IPS DF 4.7 (cell line): ENCODE measurements around the gene WDR37.
"Not testable (repeated sequence)": the region's sequence is repeated elsewhere in the genome, so short reads cannot be mapped to it uniquely, and the experiment has no call there.

Source experiments
- DNase-seq: peaks from one replicate; pipeline ENCODE4 v3.0.0-alpha.2; 2013; ENCODE audit warnings: low spot score; ENCODE audit errors: extremely low read depth

The WDR37 gene, protein sequence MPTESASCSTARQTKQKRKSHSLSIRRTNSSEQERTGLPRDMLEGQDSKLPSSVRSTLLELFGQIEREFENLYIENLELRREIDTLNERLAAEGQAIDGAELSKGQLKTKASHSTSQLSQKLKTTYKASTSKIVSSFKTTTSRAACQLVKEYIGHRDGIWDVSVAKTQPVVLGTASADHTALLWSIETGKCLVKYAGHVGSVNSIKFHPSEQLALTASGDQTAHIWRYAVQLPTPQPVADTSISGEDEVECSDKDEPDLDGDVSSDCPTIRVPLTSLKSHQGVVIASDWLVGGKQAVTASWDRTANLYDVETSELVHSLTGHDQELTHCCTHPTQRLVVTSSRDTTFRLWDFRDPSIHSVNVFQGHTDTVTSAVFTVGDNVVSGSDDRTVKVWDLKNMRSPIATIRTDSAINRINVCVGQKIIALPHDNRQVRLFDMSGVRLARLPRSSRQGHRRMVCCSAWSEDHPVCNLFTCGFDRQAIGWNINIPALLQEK

DNA sequence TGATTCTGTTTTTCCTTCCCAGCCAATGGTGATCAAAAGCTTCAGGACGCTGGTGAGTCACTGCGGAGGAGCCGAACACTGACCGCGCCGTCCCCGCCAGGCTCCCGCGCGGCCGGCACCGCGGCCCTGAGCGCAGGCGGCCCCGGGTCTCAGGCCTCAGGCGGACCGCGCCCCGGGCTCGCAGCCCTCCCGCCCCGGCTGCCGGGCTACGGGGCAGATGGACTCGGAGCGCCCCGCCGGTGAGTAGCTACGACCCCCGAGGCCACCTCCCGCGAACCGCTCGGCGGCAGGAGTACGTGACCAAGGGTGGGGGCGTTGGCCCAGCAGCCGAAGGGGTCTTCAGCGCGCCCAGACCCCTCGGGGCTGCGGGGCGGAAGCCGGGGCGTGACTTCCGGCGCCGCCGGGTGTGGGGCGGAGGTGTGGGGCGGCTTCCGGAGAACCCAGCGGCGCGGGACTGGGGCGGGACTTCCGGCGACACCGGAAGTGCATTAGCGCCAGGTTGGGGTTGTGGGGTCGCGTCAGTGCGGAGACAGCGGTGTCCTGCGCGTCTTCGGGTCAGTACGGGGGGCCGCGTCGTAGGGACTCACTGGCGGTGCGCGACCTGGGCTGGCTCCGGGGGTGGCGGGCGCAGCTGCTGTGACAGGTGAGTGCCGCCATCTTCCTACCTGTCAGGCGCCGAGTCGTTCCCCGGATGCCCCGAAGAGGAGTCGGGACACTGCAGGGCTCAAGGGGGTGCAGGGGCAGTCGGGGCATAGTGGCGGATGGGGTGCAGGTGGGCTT, at the start of gene WDR37:
WDR37 (plus strand) TSS at position 60 of the 780 bp plus-strand sequence. CDS start 15,771 bp downstream, outside the sequence.
- no peak for DNase-seq

DNA sequence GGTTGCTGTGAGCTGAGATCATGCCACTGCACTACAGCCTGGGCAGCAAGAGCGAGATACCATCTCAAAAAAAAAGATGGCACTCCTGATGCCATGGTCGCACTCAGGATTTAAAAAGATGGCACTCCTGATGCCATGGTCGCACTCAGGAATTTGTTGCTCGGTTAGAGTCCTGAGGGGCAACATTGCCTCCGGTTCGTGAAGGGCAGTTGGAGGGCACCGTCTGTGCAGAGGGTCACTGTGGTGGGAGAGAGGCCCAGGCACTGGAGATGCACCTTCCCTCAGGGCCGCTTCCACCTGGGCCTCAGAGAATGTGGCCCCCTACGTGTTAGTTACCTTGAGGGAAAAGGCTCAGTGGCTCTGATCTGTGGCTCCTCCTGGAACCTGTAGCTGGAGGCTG, 49.6 kb upstream of the WDR37 start:
- DNase-seq, result no peak

DNA sequence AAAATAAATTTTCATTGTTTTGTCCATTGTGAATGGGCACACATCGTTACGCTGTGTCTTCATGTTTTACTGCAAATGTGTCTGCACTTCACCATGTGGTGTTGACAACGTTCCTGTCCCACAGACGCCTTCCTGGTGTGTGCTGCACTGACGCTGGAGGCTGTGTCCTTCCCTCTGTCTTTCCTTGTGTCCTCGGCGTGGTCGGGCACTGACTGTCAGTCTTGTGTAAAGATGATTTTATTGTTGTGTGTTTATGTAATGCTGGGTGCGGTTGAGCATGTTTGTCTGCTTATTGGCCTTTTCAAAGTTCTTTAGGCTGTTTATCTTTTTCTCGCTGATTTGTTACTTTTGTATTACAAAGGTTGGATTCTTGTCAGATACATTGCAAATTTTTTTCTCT, 48.6 kb upstream of the WDR37 start:
- DNase-seq, result no peak

DNA sequence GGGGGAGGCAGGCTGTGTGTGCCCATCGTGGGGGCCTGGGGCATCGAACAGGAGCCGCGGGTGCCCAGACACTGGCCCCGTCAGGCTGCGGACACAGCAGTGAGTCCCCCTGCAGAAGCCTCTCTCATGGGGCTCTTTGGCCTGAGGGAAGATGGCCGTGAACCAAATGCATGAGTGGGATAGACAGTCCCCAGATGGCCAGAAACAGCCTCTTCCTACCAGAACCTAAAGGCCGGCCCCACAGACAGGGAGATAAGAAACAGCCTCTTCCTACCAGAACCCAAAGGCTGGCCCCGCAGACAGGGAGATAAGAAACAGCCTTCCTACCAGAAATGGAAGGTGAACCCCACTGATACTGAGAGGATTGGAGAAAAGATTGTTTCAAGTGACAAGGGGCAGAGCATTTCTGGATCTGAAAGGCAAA, 47.1 kb upstream of the WDR37 start:
- DNase-seq, result no peak

DNA sequence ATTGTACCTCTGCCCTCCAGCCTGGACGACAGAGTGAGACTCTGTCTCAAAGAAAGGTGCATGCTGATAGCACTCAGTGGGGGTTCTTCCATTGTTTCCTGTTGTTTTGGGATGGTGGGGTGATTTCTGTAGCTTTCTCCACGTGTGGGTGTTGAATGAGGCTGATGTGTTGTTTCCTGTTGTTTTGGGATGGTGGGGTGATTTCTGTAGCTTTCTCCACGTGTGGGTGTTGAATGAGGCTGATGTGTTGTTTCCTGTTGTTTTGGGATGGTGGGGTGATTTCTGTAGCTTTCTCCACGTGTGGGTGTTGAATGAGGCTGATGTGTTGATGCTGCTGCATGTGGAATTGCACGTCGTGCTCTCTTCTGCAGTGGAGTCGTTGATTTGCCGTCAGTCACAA, 46.2 kb upstream of the WDR37 start:
- DNase-seq, result not testable (repeated sequence)

DNA sequence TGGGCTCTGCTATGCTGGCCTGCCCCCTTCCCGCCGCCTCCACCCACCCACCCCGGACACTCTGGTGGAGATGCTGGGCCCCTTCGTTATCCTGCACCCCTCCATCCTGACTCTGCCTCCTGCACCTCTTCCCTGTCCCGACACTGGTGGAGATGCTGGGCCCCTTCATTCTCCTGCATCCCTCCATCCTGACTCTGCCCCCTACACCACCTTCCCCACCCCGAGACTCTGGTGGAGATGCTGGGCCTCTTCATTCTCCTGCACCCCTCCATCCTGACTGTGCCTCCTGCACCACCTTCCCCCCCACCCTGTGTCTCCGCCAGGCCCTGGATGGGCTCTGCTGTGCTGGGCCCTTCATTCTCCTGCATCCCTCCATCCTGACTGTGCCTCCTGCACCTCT, 45.5 kb upstream of the WDR37 start:
- DNase-seq, result no peak

DNA sequence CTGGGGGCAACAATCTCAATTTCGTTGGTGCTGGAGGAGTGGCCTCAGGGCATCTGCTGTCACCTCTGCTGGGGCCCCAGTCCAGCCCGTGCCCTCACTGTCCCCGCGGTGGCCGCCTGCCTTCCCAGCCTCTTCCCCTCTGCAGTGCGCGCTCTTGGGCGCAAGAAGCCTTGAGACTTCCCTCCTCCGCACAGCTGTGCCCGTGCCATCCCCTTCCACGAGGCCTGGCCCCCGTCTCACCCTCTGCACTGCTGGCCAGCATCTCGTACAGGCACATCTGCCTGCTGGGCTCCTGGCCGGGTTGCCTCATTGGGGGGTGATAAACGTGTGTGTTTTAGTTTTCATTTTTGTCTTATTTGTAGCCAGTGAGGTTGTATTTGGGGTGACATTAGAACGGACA, 44.5 kb upstream of the WDR37 start:
- no peak for DNase-seq

DNA sequence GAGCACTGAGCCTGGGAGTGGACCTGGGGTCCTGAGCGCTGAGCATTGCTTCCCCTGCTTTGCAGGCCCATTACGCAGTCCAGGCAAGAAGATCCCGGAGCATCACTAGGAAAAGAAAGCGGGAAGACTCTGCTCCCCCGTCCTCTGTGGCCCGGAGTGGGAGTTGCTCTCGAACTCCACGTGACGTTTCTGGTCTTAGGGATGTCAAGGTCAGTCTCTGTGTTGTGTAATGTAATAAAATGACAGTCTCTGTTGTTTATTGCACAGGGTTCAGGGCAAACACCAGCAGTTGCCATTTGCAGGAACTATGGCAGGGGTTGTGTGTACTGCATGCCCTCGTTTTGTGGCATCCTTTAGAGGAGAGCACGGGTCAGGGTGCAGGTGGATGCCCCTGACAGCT, 40.5 kb upstream of the WDR37 start:
- DNase-seq, result no peak

DNA sequence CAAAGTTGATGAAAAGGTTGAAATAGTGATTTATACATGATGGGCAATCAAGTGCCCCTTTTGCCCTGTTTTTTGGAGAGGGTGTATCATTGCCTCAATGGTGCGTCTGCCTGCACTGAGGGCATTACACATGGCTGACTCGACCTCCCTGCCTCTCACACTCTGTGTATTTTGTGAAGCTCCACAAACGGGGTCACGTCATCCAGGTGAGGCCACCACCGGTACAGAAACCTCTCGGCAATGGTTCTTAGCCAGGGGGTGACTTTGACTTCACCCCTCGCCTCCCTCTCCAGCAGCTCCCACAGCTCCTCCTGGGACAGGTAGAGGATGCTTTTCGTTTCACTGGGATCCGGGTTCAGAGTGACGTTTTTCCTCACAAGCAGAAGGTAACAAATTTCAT, 36.8 kb upstream of the WDR37 start:
- no peak for DNase-seq

DNA sequence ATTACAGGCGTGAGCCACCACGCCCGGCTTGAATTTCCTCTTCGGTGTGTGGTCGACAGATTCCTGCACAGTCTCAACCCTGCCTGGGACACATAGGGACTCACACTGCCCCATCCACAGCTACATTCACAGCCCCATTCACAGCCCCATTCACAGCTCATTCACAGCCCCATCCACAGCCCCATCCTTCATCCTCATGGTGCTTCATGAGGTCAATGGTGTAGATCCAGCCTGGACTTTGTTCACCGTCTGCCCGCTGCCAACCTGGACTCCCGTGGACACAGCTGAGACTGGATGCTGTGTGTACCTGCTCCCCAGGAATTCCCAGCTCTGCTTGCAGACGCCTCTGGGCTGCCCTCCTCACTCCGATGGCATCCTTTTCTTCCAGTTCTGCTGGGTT, 35.7 kb upstream of the WDR37 start:
- no peak for DNase-seq

DNA sequence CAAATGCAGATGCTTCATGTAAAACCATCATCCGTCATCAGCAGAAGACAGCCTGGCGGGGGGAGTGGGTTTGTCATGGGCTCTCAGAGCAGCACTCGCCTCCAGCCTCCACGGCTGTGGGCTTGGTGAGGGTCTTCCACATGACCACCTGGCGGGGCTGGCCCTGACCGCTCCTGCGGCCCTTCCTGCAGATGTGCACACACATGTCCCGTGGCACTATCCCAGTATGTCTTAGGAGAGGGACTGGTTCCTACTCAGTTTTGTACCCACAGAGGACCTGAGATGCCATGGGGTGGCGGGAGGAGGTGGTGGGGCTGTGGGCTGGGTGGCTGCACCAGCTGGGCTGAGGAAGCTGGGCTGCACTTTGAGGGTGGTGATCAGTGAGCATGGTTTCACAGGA, 35.2 kb upstream of the WDR37 start:
- DNase-seq, result no peak

DNA sequence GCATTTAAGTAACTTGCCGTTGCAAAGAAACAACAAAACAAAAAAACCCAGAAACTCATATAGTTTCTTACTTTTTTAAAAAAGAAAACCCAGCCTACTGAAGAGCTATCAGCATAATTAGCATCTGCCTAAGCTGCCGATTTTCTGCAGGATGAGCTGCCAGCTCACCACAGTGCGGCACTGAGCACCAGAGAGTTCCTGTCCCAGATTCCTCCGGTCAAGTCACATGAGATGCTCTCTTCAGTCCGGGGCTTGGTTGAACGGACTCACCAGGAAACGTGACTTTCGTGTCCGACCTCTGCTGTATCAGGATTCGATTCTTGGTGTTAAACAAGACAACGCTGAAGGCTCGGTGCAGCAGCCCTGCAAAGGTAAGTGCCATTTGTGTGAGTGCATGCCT, 33.8 kb upstream of the WDR37 start:
- no peak for DNase-seq

DNA sequence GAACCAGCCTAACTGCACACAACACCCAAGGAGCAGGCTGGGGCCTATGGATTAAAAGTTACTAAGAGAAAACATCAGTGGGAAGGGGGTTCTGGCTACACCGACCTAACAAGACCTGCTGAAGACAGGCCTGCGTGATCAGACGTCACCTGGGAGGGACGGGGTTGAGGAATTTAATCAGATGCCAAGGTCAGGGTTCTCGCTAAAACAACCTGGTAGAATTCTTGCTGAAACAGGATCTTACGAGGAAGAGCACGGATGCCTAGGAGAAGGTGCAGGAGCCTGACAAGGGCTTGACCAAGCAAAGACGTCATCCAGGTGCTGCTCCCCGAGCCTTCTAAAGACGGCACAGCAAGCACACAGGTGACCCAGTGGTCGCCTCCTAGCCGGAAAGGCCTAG, 32.1 kb upstream of the WDR37 start:
- no peak for DNase-seq

DNA sequence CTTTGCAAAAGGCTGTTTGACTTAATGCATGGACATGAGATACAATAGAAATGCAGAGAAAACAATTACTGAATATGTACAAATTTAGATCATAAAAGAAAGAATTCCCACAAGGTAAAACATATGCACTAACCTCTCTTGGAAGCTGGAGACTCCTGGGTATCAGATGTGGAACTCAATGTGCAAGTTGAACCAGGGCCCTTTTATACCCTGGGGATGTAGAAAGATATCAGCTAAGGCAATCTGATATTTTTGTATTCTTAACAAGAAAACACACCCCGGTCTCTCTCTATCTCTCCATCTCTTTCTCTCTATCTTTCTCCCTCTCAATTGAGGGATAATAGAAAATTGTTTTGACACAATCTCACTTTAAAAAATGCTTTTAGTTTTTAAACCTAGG, 30.5 kb upstream of the WDR37 start, which contains the start of gene IDI2:
IDI2 (minus strand) TSS at position 177 of the 400 bp plus-strand sequence. CDS start 1,136 bp downstream, outside the sequence.
- DNase-seq, result no peak

DNA sequence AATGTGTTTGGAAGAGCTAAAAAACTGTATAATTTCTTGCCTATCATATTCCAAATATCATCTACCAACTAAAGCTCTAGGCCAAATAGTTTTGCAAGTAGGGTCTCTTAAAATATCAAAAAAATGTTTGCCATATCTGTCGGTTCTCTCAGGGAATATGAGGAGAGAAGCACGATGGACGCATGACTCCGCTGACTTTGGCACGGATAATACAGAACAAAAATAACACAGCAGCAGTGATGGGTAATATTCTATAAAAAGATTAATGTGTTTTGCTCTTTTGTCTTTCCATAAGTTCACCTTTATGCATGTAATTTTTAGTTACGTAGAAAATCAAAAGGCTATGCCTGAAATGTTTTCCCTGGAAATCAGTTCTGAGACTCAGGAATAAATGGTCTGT, 29.6 kb upstream of the WDR37 start:
- DNase-seq, result no peak

DNA sequence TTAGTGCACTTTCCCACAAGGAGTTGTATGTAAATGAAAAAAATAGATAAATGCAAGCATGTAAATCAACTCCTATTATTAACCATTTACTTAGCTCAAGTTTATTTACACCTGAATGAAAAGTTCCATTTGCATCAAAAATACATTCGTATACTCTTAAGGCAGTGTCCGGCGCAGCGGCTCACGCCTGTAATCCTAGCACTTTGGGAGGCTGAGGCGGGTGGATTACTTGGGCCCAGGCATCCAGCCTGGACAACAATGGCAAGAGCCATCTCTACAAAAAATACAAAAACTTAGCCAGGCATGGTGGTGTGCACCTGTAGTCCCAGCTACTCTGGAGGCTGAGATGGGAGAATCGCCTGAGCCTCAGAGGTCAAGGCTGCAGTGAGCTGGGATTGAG, 26.3 kb upstream of the WDR37 start:
- no peak for DNase-seq

DNA sequence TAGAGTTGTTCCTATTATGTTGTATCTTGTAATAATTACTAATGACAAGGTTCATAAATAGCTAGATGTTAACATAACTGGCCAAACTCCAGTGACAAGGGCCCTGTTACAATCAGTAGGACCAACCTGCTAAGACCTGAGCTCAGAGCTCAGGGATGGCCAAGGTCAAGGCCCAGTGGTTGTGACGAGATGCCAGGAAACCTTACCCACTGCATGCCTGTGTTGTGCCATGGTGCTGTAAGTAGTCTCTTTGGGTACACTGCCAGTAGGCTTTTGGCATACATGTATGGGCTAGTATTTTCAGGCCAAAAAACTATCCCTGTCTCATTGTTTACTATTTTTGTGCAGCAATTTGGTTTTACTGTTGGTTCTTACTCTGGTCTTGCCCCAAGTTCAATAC, 22.6 kb upstream of the WDR37 start:
- DNase-seq, result no peak

DNA sequence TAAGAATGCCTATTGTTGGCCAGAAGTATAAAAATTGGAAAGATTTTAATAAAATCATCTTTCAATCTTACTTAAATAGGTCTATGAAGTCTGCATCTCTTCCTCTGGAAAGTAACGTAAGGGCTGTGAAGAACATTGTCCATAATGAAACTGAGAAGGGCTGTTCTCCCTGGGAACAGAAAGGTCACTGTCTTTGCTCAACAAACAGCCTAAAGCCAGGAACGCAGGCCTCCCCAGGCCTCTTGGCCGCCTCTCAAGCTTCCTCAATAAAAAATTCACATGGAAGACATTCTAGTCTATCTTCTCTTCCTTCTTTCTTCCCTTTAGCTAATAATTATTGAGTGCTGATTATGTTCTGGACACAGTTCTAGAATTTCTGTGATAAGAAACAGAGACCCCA, 21.4 kb upstream of the WDR37 start:
- DNase-seq, result no peak

DNA sequence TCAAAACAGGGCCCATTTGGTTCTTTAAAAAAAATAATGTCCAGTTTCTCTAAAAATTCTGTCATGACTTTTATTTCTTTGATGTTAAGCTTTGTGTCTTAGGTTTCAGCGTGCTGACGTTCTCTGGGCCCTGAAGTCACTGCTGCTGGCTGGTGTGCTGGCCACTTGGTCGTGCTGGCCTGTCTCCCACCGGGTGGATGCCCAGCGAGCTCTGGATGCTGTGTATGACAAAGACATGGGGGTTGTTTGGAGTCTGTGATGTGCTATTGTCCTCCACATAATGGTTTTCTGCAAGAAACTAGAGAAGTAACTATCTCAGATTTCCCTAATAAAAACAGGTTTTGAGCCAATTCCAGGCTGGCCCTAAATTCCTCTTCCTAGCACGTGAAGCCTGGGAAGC, 21.0 kb upstream of the WDR37 start:
- no peak for DNase-seq

DNA sequence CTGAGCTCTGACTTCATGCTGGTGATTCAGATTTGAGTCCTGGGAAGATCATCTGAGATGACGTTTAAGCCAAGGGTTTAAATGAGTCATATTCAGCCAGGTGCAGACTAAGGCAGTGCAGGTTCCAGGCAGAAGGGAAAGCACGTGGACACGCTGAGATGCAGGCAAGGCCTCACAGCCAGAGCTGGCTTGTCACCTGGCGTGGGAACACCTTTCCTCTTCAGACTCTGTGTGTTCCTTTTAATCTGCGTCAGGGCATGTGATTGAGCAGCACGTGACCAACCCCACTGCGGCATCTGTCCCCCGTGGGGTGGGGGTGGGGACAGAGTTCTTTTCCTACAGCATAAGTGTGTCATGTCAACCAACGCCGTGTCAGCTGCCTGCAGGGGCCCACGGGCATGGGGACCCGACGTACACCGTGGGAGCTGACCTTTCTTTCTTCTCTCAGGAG, 19.8 kb upstream of the WDR37 start:
- no peak for DNase-seq

DNA sequence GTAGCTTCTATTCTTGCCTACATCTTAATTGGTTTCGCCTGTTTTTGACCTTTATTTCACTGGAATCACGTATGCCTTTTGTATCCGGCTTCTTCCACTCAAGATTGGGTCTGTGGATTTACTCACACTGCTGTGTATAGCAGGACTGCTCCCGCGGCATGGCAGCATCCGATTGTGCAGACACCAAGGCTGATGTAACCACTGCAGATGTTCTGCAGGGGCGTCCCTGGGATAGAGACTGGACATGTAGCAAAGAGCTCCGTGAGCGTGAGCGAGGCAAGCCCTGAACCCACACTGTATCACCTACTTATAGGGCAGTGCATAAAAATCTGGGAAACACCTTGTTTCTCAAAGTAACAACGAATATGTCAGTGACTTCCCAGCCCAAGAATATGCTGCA, 19.1 kb upstream of the WDR37 start:
- DNase-seq, result no peak

DNA sequence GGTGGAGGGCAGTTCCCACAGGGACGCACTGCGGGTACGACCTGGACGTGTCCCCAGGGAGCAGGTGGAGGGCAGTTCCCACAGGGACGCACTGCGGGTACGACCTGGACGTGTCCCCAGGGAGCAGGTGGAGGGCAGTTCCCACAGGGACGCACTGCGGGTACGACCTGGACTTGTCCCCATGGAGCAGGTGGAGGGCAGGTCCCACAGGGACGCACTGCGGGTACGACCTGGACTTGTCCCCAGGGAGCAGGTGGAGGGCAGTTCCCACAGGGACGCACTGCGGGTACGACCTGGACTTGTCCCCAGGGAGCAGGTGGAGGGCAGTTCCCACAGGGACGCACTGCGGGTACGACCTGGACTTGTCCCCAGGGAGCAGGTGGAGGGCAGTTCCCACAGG, 17.4 kb upstream of the WDR37 start:
- DNase-seq, result not testable (repeated sequence)
